Esophagus squamous epithelium (tissue), 5 donors: Measurements from ENCODE around the gene GTSE1. TPM values are rescaled to one million over a fixed set of nuclear protein-coding genes. Genes with fewer than 3 reads are reported as not detected.

ENCODE experiments used
- DNase-seq: peaks from one replicate; lab custom pipeline; 2025; lab: John Stamatoyannopoulos, UW
- H3K27ac ChIP-seq, 4 donors: fragments of 200-600 bp; sonication (generic); one replicate each; pipeline ENCODE4 v1.5.1; 2016 to 2019; ENCODE audit warnings: mild to moderate bottlenecking in 1 of 4
- H3K27me3 ChIP-seq, 4 donors: fragments of 200-600 bp; sonication (generic); 1 replicate in 3 of 4; 2 replicates in 1 of 4; pipeline versions ENCODE4 v1.5.1 to v1.6.0; 2017 to 2021; ENCODE audit warnings: antibody characterized with exemption in 1 of 4
- H3K36me3 ChIP-seq, 3 donors: fragments of 200-600 bp; sonication (generic); one replicate each; pipeline ENCODE4 v1.5.1; 2016 to 2019
- H3K4me1 ChIP-seq, 3 donors: fragments of 200-600 bp; sonication (generic); one replicate each; pipeline ENCODE4 v1.5.1; 2017 to 2019
- H3K4me3 ChIP-seq, 4 donors: fragments of 200-600 bp; sonication (generic); 1 replicate in 3 of 4; 2 replicates in 1 of 4; pipeline ENCODE4 v1.5.1; 2016 to 2019; ENCODE audit warnings: mild to moderate bottlenecking in 2 of 4, moderate library complexity in 1 of 4
- H3K9me3 ChIP-seq, 3 donors: fragments of 200-600 bp; sonication (generic); one replicate each; pipeline ENCODE4 v1.5.1; 2016 to 2019
- POLR2A ChIP-seq, 4 donors: fragments of 450-650 bp; IDR thresholded peaks; one replicate each; pipeline ENCODE4 v1.6.1; 2017; ENCODE audit warnings: antibody characterized with exemption in 4 of 4, mild to moderate bottlenecking in 4 of 4, moderate library complexity in 3 of 4
- WGBS, 2 donors: methylation state at CpG; one replicate each; pipeline ENCODE4 v1.1.5; 2018; 5-methylcytosine and 5-hydroxymethylcytosine counted together
- intact Hi-C: fragments of 100-400 bp; cut with DNase I; formaldehyde crosslinking; loops from one replicate; pipeline ENCODE4 v1.15.0; 2022
- total RNA-seq, 4 donors: library from RNA; depleted of rRNA; stranded (reverse); fragments of >200 nt; gene quantifications; one replicate each; pipeline ENCODE4 v1.1.0, GENCODE V29; 2016
- TF ChIP-seq, protein P1 (sequence below), 6 experiments: fragments of 450-650 bp in 4 of 6; fragments of 200-600 bp in 2 of 6; sonication (generic) in 2 of 6; IDR thresholded peaks; one replicate each; pipeline ENCODE4 v1.5.1; 2016 to 2019; ENCODE audit warnings: antibody characterized with exemption in 6 of 6, mild to moderate bottlenecking in 4 of 6, moderate library complexity in 4 of 6
- donor health status: DM: yes; HTN: yes; CAD: no.

Gene GTSE1
- total RNA-seq, 4 donors from 2014 or later, result 1.4 to 8.0 (median 3.4) TPM

DNA sequence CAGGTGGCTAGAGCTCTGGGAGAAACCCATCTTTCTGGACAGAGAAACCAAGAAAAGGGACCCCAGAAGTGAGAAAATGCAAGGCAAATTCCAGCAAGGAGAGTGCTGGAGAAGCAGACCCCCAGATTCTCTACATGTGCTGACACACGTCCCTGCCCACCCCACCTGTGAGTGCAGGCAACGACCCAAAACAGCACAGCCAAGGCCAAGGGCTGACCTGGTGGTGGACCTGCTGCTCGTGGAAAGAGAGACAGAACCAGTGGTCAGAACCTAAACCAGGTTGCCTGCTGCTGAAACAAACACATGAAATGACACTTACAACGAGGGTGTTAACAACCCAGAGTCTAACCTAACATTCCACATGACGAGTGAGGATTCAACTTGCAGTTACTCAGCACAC is 63.4 kb downstream of the GTSE1 start:
- no peak overlapping the region for H3K4me3 ChIP-seq
- H3K9me3 ChIP-seq, result no peaks in the 10 kb centered on the region
- intact Hi-C loops, result no loop called here
- 59 to 85% methylated on average over 4 to 5 of the region's 5 CpGs for WGBS, 2 donors
- H3K27me3 ChIP-seq, result peaks cover 0 to 17% (median 0%) of the 10 kb centered on the region in 4 donors
- DNase-seq, result no peak
- H3K27ac ChIP-seq, result no peak overlapping the region
- TF ChIP-seq POLR2A (IDR thresholded peaks at IDR 0.05), result no peak
- TF ChIP-seq, protein P1, sequence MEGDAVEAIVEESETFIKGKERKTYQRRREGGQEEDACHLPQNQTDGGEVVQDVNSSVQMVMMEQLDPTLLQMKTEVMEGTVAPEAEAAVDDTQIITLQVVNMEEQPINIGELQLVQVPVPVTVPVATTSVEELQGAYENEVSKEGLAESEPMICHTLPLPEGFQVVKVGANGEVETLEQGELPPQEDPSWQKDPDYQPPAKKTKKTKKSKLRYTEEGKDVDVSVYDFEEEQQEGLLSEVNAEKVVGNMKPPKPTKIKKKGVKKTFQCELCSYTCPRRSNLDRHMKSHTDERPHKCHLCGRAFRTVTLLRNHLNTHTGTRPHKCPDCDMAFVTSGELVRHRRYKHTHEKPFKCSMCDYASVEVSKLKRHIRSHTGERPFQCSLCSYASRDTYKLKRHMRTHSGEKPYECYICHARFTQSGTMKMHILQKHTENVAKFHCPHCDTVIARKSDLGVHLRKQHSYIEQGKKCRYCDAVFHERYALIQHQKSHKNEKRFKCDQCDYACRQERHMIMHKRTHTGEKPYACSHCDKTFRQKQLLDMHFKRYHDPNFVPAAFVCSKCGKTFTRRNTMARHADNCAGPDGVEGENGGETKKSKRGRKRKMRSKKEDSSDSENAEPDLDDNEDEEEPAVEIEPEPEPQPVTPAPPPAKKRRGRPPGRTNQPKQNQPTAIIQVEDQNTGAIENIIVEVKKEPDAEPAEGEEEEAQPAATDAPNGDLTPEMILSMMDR (IDR thresholded peaks at IDR 0.05), result no peak
- peaks cover 22 to 96% (median 35%) of the 10 kb centered on the region in 3 donors for H3K36me3 ChIP-seq
- H3K4me1 ChIP-seq, result peaks cover 4 to 12% (median 7%) of the 10 kb centered on the region in 3 donors

DNA sequence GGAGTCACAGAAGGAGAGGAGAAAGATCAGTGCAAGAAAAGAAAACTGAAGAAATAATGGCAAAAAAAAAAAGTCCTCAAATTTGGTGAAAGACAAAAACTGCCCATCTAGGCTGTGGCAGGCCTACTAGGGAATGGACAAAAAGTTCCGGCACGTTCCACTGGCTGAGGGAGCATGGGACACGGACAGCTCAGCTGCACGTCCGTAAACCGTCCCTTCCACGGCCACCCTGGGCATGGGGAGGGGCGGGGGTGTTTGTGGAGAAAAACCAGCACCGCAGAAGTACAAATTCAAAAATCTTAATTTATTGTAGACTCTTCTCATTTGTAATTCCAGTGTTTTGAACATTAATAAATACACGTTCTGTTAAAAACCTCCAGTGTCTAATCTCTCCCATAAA is 64.2 kb downstream of the GTSE1 start:
- no peak for TF ChIP-seq POLR2A (IDR thresholded peaks at IDR 0.05)
- TF ChIP-seq, protein P1 (IDR thresholded peaks at IDR 0.05), result no peak
- WGBS, 2 donors, result 90 to 92% methylated on average over 10 of the region's 10 CpGs
- H3K36me3 ChIP-seq, result peaks cover 19 to 93% (median 38%) of the 10 kb centered on the region in 3 donors

DNA sequence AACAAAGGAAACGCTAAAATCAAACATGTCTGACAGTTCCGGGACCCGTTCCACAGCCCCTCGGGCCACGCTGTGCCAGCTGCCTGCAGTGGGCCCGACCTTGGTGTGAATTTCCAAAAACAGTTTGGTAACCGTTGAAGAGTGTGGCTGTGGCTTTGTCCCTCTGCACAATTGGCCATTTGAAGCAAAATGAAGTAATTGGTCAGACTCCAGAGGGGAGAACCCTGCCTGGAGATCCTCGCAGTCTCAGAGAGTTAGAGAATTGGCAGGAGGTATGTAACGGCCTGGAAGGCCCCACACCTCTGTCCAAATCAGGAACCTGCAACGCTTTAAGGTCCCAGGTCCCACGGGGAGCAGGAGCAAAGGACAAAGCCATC is 65.1 kb downstream of the GTSE1 start:
- DNase-seq, result no peak
- Histone ChIP-seq H3K36me3 (peaks cover 10 to 93% (median 40%) of the 10 kb centered on the region in 3 donors), H3K27ac (no peak overlapping the region), H3K4me1 (no peaks in the 10 kb centered on the region), H3K4me3 (no peak overlapping the region), H3K9me3 (no peaks in the 10 kb centered on the region), H3K27me3 (peaks cover 0 to 27% (median 0%) of the 10 kb centered on the region in 4 donors)
- intact Hi-C loops, result no loop called here
- WGBS, 2 donors, result 48 to 49% methylated on average over 8 to 10 of the region's 11 CpGs
- TF ChIP-seq, protein P1 (IDR thresholded peaks at IDR 0.05), result no peak
- TF ChIP-seq POLR2A (IDR thresholded peaks at IDR 0.05), result no peak

More for the DNA sequence above, 64.2 kb downstream of the GTSE1 start:
- DNase-seq, result no peak
- Histone ChIP-seq H3K9me3 (no peaks in the 10 kb centered on the region), H3K27ac (no peak overlapping the region), H3K4me1 (peaks cover 0 to 4% (median 0%) of the 10 kb centered on the region in 3 donors), H3K4me3 (no peak overlapping the region), H3K27me3 (peaks cover 0 to 22% (median 0%) of the 10 kb centered on the region in 4 donors)
- intact Hi-C loops, result no loop called here

DNA sequence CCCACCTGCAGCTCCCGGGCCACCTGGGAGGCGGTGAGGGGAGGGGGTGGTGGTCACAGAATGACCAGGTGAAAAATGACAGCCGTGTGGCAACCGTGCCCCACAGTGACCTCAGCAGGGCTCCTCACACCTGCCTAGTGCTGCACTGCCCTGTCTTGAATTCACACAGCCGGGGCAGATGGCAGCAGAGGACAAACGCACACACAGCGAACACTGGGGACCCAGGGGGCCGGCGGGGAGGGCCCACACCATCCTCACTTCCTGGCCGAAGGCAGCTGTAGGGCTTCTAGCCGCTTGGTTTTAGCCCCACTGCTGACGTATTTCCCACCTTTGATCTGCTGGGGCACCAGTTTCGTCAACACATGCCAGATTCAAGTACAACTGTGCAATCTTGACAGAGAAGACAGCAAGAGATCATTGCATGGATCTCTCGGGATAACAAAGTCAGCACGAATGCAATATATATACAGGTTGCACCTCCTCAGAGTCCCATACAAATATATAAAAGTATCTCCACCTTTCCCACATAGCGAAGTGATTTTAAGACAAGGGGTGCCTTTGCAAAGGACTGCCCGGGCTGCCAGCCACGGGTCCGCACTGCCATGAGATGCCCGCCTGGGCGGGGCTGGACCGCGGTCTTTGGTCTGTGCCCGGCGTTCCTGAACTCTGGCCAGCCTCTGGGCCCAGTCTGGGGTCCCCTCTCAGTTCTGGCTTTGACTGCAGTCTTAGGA is 65.7 kb downstream of the GTSE1 start:
- no peak for DNase-seq
- Histone ChIP-seq H3K9me3 (no peaks in the 10 kb centered on the region), H3K27ac (no peak overlapping the region), H3K27me3 (peaks cover 0 to 32% (median 0%) of the 10 kb centered on the region in 4 donors), H3K4me1 (peaks cover 0 to 2% (median 0%) of the 10 kb centered on the region in 3 donors), H3K36me3 (peaks cover 7 to 93% (median 42%) of the 10 kb centered on the region in 3 donors), H3K4me3 (no peak overlapping the region)
- WGBS, 2 donors, result 55 to 77% methylated on average over 15 to 20 of the region's 25 CpGs
- intact Hi-C loops, result no loop called here
- no peak for TF ChIP-seq POLR2A (IDR thresholded peaks at IDR 0.05)
- TF ChIP-seq, protein P1 (IDR thresholded peaks at IDR 0.05), result no peak

DNA sequence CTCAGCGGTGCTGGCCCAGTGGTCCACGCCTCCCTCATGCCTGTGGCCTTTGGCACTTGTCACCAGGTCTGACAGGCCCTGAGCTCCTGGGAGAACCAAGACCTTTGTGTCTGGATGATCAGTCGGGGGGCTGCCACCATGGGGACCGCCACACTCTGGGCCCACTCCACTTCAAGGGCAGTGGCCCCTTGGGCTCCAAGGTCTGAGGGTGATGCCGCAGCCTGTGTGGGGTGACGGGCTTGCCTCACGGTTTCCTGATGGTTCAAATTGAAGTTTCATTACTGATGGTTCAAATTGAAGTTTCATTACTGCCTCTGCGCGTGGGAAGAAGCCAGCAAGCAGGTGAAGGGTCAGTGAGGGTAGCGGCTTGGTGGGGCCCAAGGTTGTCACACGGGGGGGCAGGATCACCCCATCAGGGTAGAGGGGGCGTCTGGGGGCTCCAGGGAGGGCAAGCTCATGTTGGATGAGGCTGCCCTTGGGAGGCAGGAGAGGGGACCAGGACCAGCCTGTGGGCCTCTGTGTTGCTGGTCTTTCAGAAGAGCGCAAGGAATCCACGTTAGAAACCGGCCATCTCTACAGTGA is 66.4 kb downstream of the GTSE1 start:
- Histone ChIP-seq H3K9me3 (no peaks in the 10 kb centered on the region), H3K27me3 (peaks cover 0 to 35% (median 0%) of the 10 kb centered on the region in 4 donors), H3K36me3 (peaks cover 7 to 88% (median 42%) of the 10 kb centered on the region in 3 donors), H3K27ac (no peak overlapping the region), H3K4me1 (peaks cover 0 to 8% (median 0%) of the 10 kb centered on the region in 3 donors), H3K4me3 (no peak overlapping the region)
- intact Hi-C loops, result no loop called here
- 89 to 96% methylated on average over 5 to 8 of the region's 15 CpGs for WGBS, 2 donors
- DNase-seq, result no peak
- TF ChIP-seq POLR2A (IDR thresholded peaks at IDR 0.05), result no peak
- TF ChIP-seq, protein P1 (IDR thresholded peaks at IDR 0.05), result no peak
